Caco-2 (cell line): ENCODE results near the gene ATP9B. TPM values are rescaled to one million over a fixed set of nuclear protein-coding genes. Genes with fewer than 3 reads are reported as not detected.

Source experiments
- BruUV-seq: library from RNA; stranded (reverse); fragments of 400-500 nt; replicated peaks from 2 replicates; lab custom pipeline; 2021; lab: Mats Ljungman, UMichigan
- CTCF ChIA-PET: fragments of 300-600 bp; sonication (Branson Sonifier 250); formaldehyde crosslinking; loops from one replicate; lab custom pipeline; 2022; ENCODE audit warnings: antibody characterized with exemption; lab: Charles Lee
- POLR2A ChIA-PET: fragments of 300-600 bp; sonication (Branson Sonifier 250); formaldehyde crosslinking; loops from one replicate; lab custom pipeline; 2022; ENCODE audit warnings: antibody characterized with exemption; lab: Charles Lee
- DNase-seq, 2 experiments: peaks; one replicate each; pipeline versions ENCODE4 v3.0.0 to v3.0.0-alpha.2; 2020 to 2022
- H3K27me3 ChIP-seq: replicated peaks from 2 replicates; pipeline ENCODE4 v1.6.0; 2011; ENCODE audit warnings: low read length; ENCODE audit not compliant: control insufficient read depth, insufficient read depth
- H3K36me3 ChIP-seq: 2 replicates; pipeline ENCODE4 v1.5.1; 2011; ENCODE audit warnings: low read length; ENCODE audit not compliant: control insufficient read depth, insufficient read depth
- H3K4me1 ChIP-seq: fragments of 250-450 bp; sonication (Bioruptor Pico); 2 replicates; pipeline ENCODE4 v1.5.1; 2020; ENCODE audit warnings: mild to moderate bottlenecking
- H3K4me3 ChIP-seq: 2 replicates; pipeline ENCODE4 v1.5.1; 2011; ENCODE audit warnings: low read depth, mild to moderate bottlenecking, control low read depth, low read length
- H3K9me3 ChIP-seq: fragments of 250-450 bp; sonication (Bioruptor Pico); 2 replicates; pipeline ENCODE4 v1.5.1; 2020; ENCODE audit warnings: mild to moderate bottlenecking, moderate library complexity
- H3K27ac Mint-ChIP-seq: one replicate; pipeline ENCODE4 v1.8.0; 2022; ENCODE audit warnings: mixed read lengths; ENCODE audit not compliant: unreplicated experiment
- H3K27me3 Mint-ChIP-seq: one replicate; pipeline ENCODE4 v1.8.0; 2022; ENCODE audit warnings: mixed read lengths; ENCODE audit not compliant: insufficient read depth, unreplicated experiment
- H3K36me3 Mint-ChIP-seq: one replicate; pipeline ENCODE4 v1.8.0; 2022; ENCODE audit warnings: mild to moderate bottlenecking, mixed read lengths; ENCODE audit not compliant: insufficient read depth, unreplicated experiment
- H3K4me1 Mint-ChIP-seq: one replicate; pipeline ENCODE4 v1.8.0; 2022; ENCODE audit warnings: low read depth, mixed read lengths; ENCODE audit not compliant: unreplicated experiment
- H3K4me3 Mint-ChIP-seq: one replicate; pipeline ENCODE4 v1.8.0; 2022; ENCODE audit warnings: mild to moderate bottlenecking, moderate library complexity, mixed read lengths; ENCODE audit not compliant: unreplicated experiment
- H3K9me3 Mint-ChIP-seq: one replicate; pipeline ENCODE4 v1.8.0; 2022; ENCODE audit warnings: mixed read lengths; ENCODE audit not compliant: unreplicated experiment
- CTCF ChIP-seq, 2 experiments: fragments of 200-600 bp in 1 of 2; IDR thresholded peaks; 1 replicate in 1 of 2; 2 replicates in 1 of 2; pipeline versions ENCODE4 v1.5.1 to v1.8.0; 2011 to 2022; ENCODE audit warnings: antibody characterized with exemption in 1 of 2, control low read depth in 1 of 2, inconsistent platforms in 1 of 2, low read depth in 1 of 2, low read length in 1 of 2, mild to moderate bottlenecking in 1 of 2, moderate library complexity in 1 of 2; ENCODE audit not compliant: insufficient read depth in 1 of 2, severe bottlenecking in 1 of 2, unreplicated experiment in 1 of 2
- intact Hi-C: fragments of 100-400 bp; cut with micrococcal nuclease; formaldehyde crosslinking; loops from one replicate; pipeline ENCODE4 v1.10.0; 2022; ENCODE audit not compliant: unreplicated experiment
- total RNA-seq: library from RNA; stranded (reverse); gene quantifications from 2 replicates; pipeline ENCODE4 v1.2.3, GENCODE V29; 2022

ATP9B gene
- total RNA-seq, 1 experiment from 2014 or later: 15.8 TPM

GRCh38 chr18:79121746-79122474, 52.7 kb downstream of the ATP9B start:
- Mint-ChIP-seq H3K4me3 (no peak overlapping the region), H3K9me3 (no peaks in the 10 kb centered on the region), H3K27me3 (no peaks in the 10 kb centered on the region), H3K36me3 (peaks cover 10% of the 10 kb centered on the region), H3K4me1 (no peaks in the 10 kb centered on the region), H3K27ac (no peak overlapping the region)
- intact Hi-C loops: no loop called here
- CTCF ChIA-PET: no interaction called here
- Histone ChIP-seq H3K9me3 (no peaks in the 10 kb centered on the region), H3K4me1 (no peaks in the 10 kb centered on the region), H3K4me3 (no peak overlapping the region), H3K27me3 (no peaks in the 10 kb centered on the region), H3K36me3 (no peaks in the 10 kb centered on the region)
- BruUV-seq: no TSS peak
- no peak for TF ChIP-seq CTCF (IDR thresholded peaks at IDR 0.05; ENCODE audit: insufficient read depth in 1 of 2, low read depth in 1 of 2, low read length in 1 of 2, severe bottlenecking in 1 of 2, unreplicated experiment in 1 of 2)
- no peak for DNase-seq
- POLR2A ChIA-PET: no interaction called here

GRCh38 chr18:79123948-79124347, 54.8 kb downstream of the ATP9B start:
- Histone ChIP-seq H3K27me3 (no peaks in the 10 kb centered on the region), H3K4me1 (no peaks in the 10 kb centered on the region), H3K36me3 (no peaks in the 10 kb centered on the region), H3K9me3 (no peaks in the 10 kb centered on the region), H3K4me3 (no peak overlapping the region)
- ChIA-PET CTCF (no interaction called here), POLR2A (no interaction called here)
- Mint-ChIP-seq H3K27ac (no peak overlapping the region), H3K4me1 (no peaks in the 10 kb centered on the region), H3K9me3 (no peaks in the 10 kb centered on the region), H3K27me3 (no peaks in the 10 kb centered on the region), H3K36me3 (peaks cover 10% of the 10 kb centered on the region), H3K4me3 (no peak overlapping the region)
- no peak for DNase-seq
- intact Hi-C loops: no loop called here
- no peak for TF ChIP-seq CTCF (IDR thresholded peaks at IDR 0.05; ENCODE audit: insufficient read depth in 1 of 2, low read depth in 1 of 2, low read length in 1 of 2, severe bottlenecking in 1 of 2, unreplicated experiment in 1 of 2)
- no TSS peak for BruUV-seq

GRCh38 chr18:79129120-79129519, 59.9 kb downstream of the ATP9B start:
- Mint-ChIP-seq H3K4me3 (no peak overlapping the region), H3K4me1 (no peaks in the 10 kb centered on the region), H3K27ac (no peak overlapping the region), H3K9me3 (no peaks in the 10 kb centered on the region), H3K27me3 (no peaks in the 10 kb centered on the region), H3K36me3 (peaks cover 10% of the 10 kb centered on the region)
- no peaks in the 10 kb centered on the region for H3K4me1 ChIP-seq
- no peak overlapping the region for H3K4me3 ChIP-seq
- no peaks in the 10 kb centered on the region for H3K27me3 ChIP-seq
- no peak for TF ChIP-seq CTCF (IDR thresholded peaks at IDR 0.05; ENCODE audit: insufficient read depth in 1 of 2, low read depth in 1 of 2, low read length in 1 of 2, severe bottlenecking in 1 of 2, unreplicated experiment in 1 of 2)
- intact Hi-C loops: no loop called here
- ChIA-PET POLR2A (no interaction called here), CTCF (no interaction called here)
- H3K36me3 ChIP-seq: no peaks in the 10 kb centered on the region
- H3K9me3 ChIP-seq: no peaks in the 10 kb centered on the region
- no peak for DNase-seq
- no TSS peak for BruUV-seq
